BE2C (cell line): ENCODE data around the gene XKRX.

Experiments used
- DNase-seq: peaks from one replicate; pipeline ENCODE4 v3.0.0-alpha.2; 2020
- H3K27me3 ChIP-seq: fragments of 250-450 bp; sonication (Bioruptor Pico); 2 replicates; pipeline ENCODE4 v1.5.1; 2020; ENCODE audit warnings: mild to moderate bottlenecking
- H3K36me3 ChIP-seq: fragments of 250-450 bp; sonication (Bioruptor Pico); 2 replicates; pipeline ENCODE4 v1.5.1; 2020; ENCODE audit warnings: mild to moderate bottlenecking
- H3K4me1 ChIP-seq: fragments of 250-450 bp; sonication (Bioruptor Pico); 2 replicates; pipeline ENCODE4 v1.5.1; 2020
- H3K4me3 ChIP-seq: 2 replicates; pipeline ENCODE4 v1.5.1; 2011; ENCODE audit warnings: low read depth, low read length
- H3K9me3 ChIP-seq: fragments of 250-450 bp; sonication (Bioruptor Pico); 2 replicates; pipeline ENCODE4 v1.5.1; 2020
- TF ChIP-seq, protein P1 (sequence below): IDR thresholded peaks from 2 replicates; pipeline ENCODE4 v1.5.1; 2012; ENCODE audit warnings: mild to moderate bottlenecking, low read depth, low read length

The XKRX gene

DNA sequence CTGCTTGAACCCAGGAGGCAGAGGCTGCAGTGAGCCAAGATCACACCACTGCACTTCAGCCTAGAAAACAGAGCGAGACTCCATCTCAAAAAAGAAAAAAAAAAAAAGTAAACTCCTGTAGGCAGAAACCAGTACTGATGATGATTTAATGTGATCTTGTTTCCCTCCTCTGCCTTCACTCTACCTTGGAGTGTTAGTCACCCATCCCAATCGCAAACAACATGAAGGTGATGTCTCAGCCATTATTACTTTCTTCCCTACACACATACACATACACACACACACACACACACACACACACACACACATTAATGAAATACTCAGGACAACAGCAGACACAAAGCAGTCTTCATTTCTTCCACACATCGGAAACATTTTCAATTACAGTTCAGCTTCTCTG is 15.6 kb downstream of the XKRX start:
- TF ChIP-seq, protein P1, sequence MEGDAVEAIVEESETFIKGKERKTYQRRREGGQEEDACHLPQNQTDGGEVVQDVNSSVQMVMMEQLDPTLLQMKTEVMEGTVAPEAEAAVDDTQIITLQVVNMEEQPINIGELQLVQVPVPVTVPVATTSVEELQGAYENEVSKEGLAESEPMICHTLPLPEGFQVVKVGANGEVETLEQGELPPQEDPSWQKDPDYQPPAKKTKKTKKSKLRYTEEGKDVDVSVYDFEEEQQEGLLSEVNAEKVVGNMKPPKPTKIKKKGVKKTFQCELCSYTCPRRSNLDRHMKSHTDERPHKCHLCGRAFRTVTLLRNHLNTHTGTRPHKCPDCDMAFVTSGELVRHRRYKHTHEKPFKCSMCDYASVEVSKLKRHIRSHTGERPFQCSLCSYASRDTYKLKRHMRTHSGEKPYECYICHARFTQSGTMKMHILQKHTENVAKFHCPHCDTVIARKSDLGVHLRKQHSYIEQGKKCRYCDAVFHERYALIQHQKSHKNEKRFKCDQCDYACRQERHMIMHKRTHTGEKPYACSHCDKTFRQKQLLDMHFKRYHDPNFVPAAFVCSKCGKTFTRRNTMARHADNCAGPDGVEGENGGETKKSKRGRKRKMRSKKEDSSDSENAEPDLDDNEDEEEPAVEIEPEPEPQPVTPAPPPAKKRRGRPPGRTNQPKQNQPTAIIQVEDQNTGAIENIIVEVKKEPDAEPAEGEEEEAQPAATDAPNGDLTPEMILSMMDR: no peak
- Histone ChIP-seq H3K36me3 (no peaks in the 10 kb centered on the region), H3K9me3 (no peaks in the 10 kb centered on the region), H3K27me3 (no peaks in the 10 kb centered on the region), H3K4me1 (no peaks in the 10 kb centered on the region), H3K4me3 (no peak overlapping the region)
- DNase-seq: no peak

DNA sequence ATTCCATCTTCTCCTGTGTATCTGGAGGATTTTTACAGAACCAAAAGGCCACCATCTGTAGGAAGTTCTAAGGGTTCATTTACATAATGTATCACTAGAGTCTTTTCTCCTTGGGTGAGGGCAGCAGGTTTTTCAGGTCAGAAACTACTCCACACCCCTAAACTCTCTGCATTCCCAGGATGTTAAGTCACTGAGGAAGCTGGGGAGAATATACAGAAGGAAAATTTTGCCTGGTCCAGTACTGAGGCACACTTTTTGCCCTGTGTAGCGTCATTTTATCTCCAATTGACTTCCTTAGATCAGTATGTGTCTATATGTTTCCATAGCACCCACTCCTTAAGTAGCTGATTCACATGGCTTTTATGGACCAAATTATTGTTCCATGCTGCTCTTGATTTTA is 17.0 kb downstream of the XKRX start:
- no peaks in the 10 kb centered on the region for H3K9me3 ChIP-seq
- TF ChIP-seq, protein P1: no peak
- no peak for DNase-seq

DNA sequence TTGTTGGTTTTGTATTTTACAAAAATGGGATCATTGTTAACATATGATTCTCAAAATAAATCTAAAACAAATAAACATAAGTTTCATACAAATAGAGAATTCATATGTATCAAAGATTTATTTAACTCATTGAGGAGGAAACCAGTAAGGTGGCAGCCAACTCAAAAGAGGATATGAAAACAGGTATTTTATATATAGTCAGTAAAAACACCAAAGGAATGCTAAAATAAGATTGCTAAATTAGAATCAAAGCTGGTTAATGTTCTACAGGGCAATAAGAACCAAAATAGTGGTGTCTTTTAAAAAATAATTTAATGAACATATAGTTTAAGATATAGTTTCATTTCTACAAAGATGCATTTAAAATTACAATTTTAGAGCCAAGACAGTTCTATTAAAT is 23.1 kb downstream of the XKRX start:
- TF ChIP-seq, protein P1: no peak
- Histone ChIP-seq H3K4me1 (no peaks in the 10 kb centered on the region), H3K9me3 (no peaks in the 10 kb centered on the region), H3K36me3 (no peaks in the 10 kb centered on the region), H3K27me3 (no peaks in the 10 kb centered on the region), H3K4me3 (no peak overlapping the region)
- DNase-seq: no peak

More for the DNA sequence above, 17.0 kb downstream of the XKRX start:
- no peaks in the 10 kb centered on the region for H3K27me3 ChIP-seq
- no peaks in the 10 kb centered on the region for H3K36me3 ChIP-seq
- no peak overlapping the region for H3K4me3 ChIP-seq
- H3K4me1 ChIP-seq: no peaks in the 10 kb centered on the region

- Histone ChIP-seq H3K27me3 (no peaks in the 10 kb centered on the region), H3K9me3 (no peaks in the 10 kb centered on the region), H3K4me3 (no peak overlapping the region), H3K36me3 (no peaks in the 10 kb centered on the region), H3K4me1 (no peaks in the 10 kb centered on the region)
- DNase-seq: no peak
- TF ChIP-seq, protein P1: no peak
Measured at GRCh38 chrX:100904433-100904832, 24.3 kb downstream of the XKRX start.

DNA sequence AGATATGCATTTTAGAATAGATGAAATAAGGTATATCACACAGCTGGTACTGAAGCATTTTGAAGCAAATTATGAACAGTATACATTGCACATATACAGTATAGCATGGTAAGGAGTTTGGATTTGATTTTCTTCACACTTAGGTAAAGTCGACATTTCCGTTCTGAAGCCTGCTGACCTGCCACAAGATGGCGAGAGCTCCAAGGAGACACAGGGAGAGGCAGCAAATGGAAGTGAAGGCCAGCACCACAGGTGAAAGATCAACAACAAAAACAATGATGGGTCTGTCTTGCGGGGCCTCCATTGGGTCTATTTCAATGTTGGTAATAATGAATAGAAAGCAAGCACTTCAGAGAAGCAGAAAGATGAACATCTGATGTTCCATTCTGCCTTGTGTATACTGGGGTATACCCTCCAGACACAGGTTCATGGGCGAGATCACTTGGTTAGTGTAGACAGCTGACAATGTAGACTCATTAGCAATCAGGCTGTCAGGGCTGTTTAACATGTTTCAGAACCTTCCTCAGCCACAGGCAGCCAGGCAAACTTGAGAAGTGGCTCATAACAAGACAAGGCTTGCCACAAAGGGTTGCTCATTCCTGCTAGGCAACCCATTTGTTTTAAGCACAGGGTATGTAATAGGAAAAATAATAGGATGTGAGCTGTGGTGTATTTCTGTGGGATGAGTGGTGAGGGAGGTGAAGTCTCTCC is 33.2 kb downstream of the XKRX start:
- Histone ChIP-seq H3K27me3 (no peaks in the 10 kb centered on the region), H3K36me3 (no peaks in the 10 kb centered on the region), H3K9me3 (no peaks in the 10 kb centered on the region), H3K4me3 (no peak overlapping the region), H3K4me1 (no peaks in the 10 kb centered on the region)
- peak; percentile 16 for DNase-seq
- TF ChIP-seq, protein P1: peak; percentile 45

DNA sequence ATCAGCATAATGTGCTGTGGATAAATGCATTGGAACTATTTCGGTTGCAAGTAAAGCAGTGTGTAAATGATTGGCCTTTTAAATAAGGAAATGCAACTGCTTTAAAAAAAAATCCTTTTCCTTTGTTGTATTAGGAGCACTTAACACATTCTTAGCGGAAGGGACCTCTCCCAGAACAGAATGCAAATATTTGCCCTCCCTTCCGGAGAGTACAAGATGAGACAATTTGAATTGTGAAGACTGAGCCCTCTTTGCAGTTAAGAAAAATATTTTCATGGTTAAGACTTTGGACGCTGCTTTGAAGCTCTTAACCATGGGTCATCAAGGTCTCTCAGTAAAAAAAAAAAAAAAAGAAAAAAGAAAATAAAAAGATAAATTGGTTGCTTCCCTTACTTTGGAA is 45.1 kb downstream of the XKRX start:
- H3K4me3 ChIP-seq: no peak overlapping the region
- TF ChIP-seq, protein P1: no peak
- no peaks in the 10 kb centered on the region for H3K4me1 ChIP-seq
- H3K9me3 ChIP-seq: no peaks in the 10 kb centered on the region
- no peaks in the 10 kb centered on the region for H3K27me3 ChIP-seq
- DNase-seq: no peak
- no peaks in the 10 kb centered on the region for H3K36me3 ChIP-seq
